OCI-LY3 (cell line): ENCODE measurements around the gene FAM163B.

ENCODE experiments used
- EZH2phosphoT487 ChIP-seq: fragments of 200-600 bp; shearing (Covaris generic); IDR thresholded peaks from 2 replicates; pipeline ENCODE4 v1.6.1; 2018; ENCODE audit warnings: antibody characterized with exemption, mixed run types, low read depth
- TF ChIP-seq, protein P1 (sequence below): fragments of 200-600, 300-600 bp; sonication (generic); IDR thresholded peaks from 2 replicates; pipeline ENCODE4 v1.5.1; 2014; ENCODE audit warnings: antibody characterized with exemption, low read length, low read depth

DNA sequence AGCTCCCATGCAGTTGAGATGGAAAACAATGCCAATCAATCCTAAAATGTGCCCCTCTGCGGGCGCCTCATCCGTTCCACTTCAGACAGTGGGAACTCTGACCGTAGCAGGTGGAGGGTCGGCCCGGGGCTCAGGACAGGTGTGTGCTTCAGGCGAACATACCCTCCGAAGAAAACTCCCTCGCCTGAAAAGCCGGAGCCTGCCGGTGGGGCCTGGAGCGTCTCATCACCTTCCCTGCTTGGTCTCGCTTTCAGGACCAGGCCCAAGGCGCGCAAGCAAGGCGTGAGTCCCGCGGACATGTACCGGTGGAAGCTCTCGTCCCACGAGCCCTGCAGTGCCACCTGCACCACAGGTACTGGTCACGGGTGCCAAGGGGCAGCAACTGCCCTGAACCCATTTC, 48.2 kb downstream of the FAM163B start:
- TF ChIP-seq EZH2phosphoT487 = no peak
- TF ChIP-seq, protein P1, sequence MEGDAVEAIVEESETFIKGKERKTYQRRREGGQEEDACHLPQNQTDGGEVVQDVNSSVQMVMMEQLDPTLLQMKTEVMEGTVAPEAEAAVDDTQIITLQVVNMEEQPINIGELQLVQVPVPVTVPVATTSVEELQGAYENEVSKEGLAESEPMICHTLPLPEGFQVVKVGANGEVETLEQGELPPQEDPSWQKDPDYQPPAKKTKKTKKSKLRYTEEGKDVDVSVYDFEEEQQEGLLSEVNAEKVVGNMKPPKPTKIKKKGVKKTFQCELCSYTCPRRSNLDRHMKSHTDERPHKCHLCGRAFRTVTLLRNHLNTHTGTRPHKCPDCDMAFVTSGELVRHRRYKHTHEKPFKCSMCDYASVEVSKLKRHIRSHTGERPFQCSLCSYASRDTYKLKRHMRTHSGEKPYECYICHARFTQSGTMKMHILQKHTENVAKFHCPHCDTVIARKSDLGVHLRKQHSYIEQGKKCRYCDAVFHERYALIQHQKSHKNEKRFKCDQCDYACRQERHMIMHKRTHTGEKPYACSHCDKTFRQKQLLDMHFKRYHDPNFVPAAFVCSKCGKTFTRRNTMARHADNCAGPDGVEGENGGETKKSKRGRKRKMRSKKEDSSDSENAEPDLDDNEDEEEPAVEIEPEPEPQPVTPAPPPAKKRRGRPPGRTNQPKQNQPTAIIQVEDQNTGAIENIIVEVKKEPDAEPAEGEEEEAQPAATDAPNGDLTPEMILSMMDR = no peak
